HEK293 (cell line): ENCODE results near the gene HLA-DMB.

Source experiments
- CTCF ChIA-PET: fragments of 350-600 bp; formaldehyde crosslinking; extraction: SDS; loops from one replicate; lab custom pipeline; 2021; ENCODE audit warnings: antibody characterized with exemption; lab: Yijun Ruan, JAX
- POLR2A ChIA-PET: fragments of 300-600 bp; formaldehyde crosslinking; extraction: SDS; loops from one replicate; lab custom pipeline; 2020; ENCODE audit warnings: antibody characterized with exemption, inconsistent platforms; lab: Yijun Ruan, JAX
- H3K27ac ChIP-seq: fragments of 200-500 bp; sonication (Bioruptor generic); 2 replicates; pipeline ENCODE4 v1.5.1; 2014; ENCODE audit warnings: low read depth, low read length, control low read depth, inconsistent platforms; ENCODE audit errors: extremely low read depth
- H3K36me3 ChIP-seq, 2 experiments: fragments of 200-500 bp in 1 of 2; sonication (Bioruptor generic) in 1 of 2; 1 replicate in 1 of 2; 2 replicates in 1 of 2; pipeline ENCODE4 v1.5.1; 2014 to 2017; ENCODE audit warnings: inconsistent platforms in 2 of 2, low read length in 2 of 2; ENCODE audit not compliant: control insufficient read depth in 2 of 2, insufficient read depth in 1 of 2
- H3K4me1 ChIP-seq: fragments of 200-500 bp; sonication (Bioruptor generic); 2 replicates; pipeline ENCODE4 v1.5.1; 2014; ENCODE audit warnings: mild to moderate bottlenecking, low read length, inconsistent platforms; ENCODE audit not compliant: control insufficient read depth, insufficient read depth
- H3K4me3 ChIP-seq: 2 replicates; pipeline ENCODE4 v1.5.1; 2011; ENCODE audit warnings: low read depth, mild to moderate bottlenecking, control low read depth, low read length, moderate library complexity
- H3K9me3 ChIP-seq: fragments of 200-500 bp; sonication (Bioruptor generic); 2 replicates; pipeline ENCODE4 v1.5.1; 2014; ENCODE audit warnings: low read depth, low read length, inconsistent platforms; ENCODE audit not compliant: control insufficient read depth, insufficient read depth
- CTCF ChIP-seq: fragments of 450-650 bp; formaldehyde crosslinking; IDR thresholded peaks from 2 replicates; pipeline ENCODE4 v1.5.1; 2016; ENCODE audit warnings: missing biosample characterization, missing genetic modification characterization
- FEZF1 ChIP-seq: fragments of 450-650 bp; formaldehyde crosslinking; IDR thresholded peaks from 2 replicates; pipeline ENCODE4 v1.5.1; 2016; ENCODE audit warnings: missing biosample characterization, missing genetic modification characterization
- IKZF3 ChIP-seq: fragments of 450-650 bp; IDR thresholded peaks from 2 replicates; pipeline ENCODE4 v1.5.0; 2018; ENCODE audit warnings: missing biosample characterization, mild to moderate bottlenecking, missing genetic modification characterization, moderate library complexity
- KLF7 ChIP-seq: fragments of 450-650 bp; formaldehyde crosslinking; IDR thresholded peaks from 2 replicates; pipeline ENCODE4 v1.5.1; 2016; ENCODE audit warnings: missing biosample characterization, missing genetic modification characterization, borderline replicate concordance
- PRDM1 ChIP-seq: fragments of 450-650 bp; formaldehyde crosslinking; IDR thresholded peaks from 2 replicates; pipeline ENCODE4; 2016; ENCODE audit warnings: missing biosample characterization, missing genetic modification characterization
- SP2 ChIP-seq: fragments of 450-650 bp; formaldehyde crosslinking; IDR thresholded peaks from 2 replicates; pipeline ENCODE4 v1.5.1; 2016; ENCODE audit warnings: missing biosample characterization, missing genetic modification characterization
- ZFP37 ChIP-seq: fragments of 450-650 bp; formaldehyde crosslinking; IDR thresholded peaks from 2 replicates; pipeline ENCODE4 v1.5.1; 2016; ENCODE audit warnings: missing biosample characterization, missing genetic modification characterization
- ZIC2 ChIP-seq: fragments of 450-650 bp; formaldehyde crosslinking; IDR thresholded peaks from 2 replicates; pipeline ENCODE4 v1.5.1; 2016; ENCODE audit warnings: missing biosample characterization, missing genetic modification characterization
- ZNF10 ChIP-seq: fragments of 450-650 bp; formaldehyde crosslinking; IDR thresholded peaks from 2 replicates; pipeline ENCODE4 v1.5.1; 2017; ENCODE audit warnings: missing biosample characterization, missing genetic modification characterization
- ZNF121 ChIP-seq: fragments of 450-650 bp; formaldehyde crosslinking; IDR thresholded peaks from 2 replicates; pipeline ENCODE4 v1.5.1; 2016; ENCODE audit warnings: missing biosample characterization, missing genetic modification characterization
- ZNF155 ChIP-seq: fragments of 450-650 bp; formaldehyde crosslinking; IDR thresholded peaks from 2 replicates; pipeline ENCODE4 v1.5.1; 2016; ENCODE audit warnings: missing biosample characterization, missing genetic modification characterization
- ZNF19 ChIP-seq: fragments of 450-650 bp; formaldehyde crosslinking; IDR thresholded peaks from 2 replicates; pipeline ENCODE4; 2016; ENCODE audit warnings: missing biosample characterization, missing genetic modification characterization, low read depth
- ZNF202 ChIP-seq: fragments of 450-650 bp; formaldehyde crosslinking; IDR thresholded peaks from 2 replicates; pipeline ENCODE4 v1.5.1; 2016; ENCODE audit warnings: missing biosample characterization, missing genetic modification characterization, borderline replicate concordance
- ZNF24 ChIP-seq: fragments of 450-650 bp; formaldehyde crosslinking; IDR thresholded peaks from 2 replicates; pipeline ENCODE4 v1.5.1; 2016; ENCODE audit warnings: missing biosample characterization, missing genetic modification characterization
- ZNF280D ChIP-seq: fragments of 450-650 bp; formaldehyde crosslinking; IDR thresholded peaks from 2 replicates; pipeline ENCODE4 v1.5.1; 2016; ENCODE audit warnings: missing biosample characterization, missing genetic modification characterization
- ZNF366 ChIP-seq: fragments of 450-650 bp; formaldehyde crosslinking; conservative IDR thresholded peaks from 2 replicates; pipeline ENCODE4 v1.5.1; 2016; ENCODE audit warnings: missing biosample characterization, missing genetic modification characterization
- ZNF398 ChIP-seq: fragments of 450-650 bp; formaldehyde crosslinking; IDR thresholded peaks from 2 replicates; pipeline ENCODE4 v1.5.1; 2017; ENCODE audit warnings: missing biosample characterization, missing genetic modification characterization
- ZNF426 ChIP-seq: fragments of 450-650 bp; formaldehyde crosslinking; IDR thresholded peaks from 2 replicates; pipeline ENCODE4 v1.5.1; 2017; ENCODE audit warnings: missing biosample characterization, missing genetic modification characterization, mild to moderate bottlenecking, inconsistent platforms, moderate library complexity
- ZNF488 ChIP-seq: fragments of 450-650 bp; formaldehyde crosslinking; IDR thresholded peaks from 2 replicates; pipeline ENCODE4 v1.5.1; 2016; ENCODE audit warnings: missing biosample characterization, missing genetic modification characterization
- ZNF530 ChIP-seq: fragments of 450-650 bp; formaldehyde crosslinking; IDR thresholded peaks from 2 replicates; pipeline ENCODE4 v1.5.1; 2016; ENCODE audit warnings: low read depth, missing biosample characterization, missing genetic modification characterization
- ZNF558 ChIP-seq: fragments of 450-650 bp; formaldehyde crosslinking; IDR thresholded peaks from 2 replicates; pipeline ENCODE4 v1.5.1; 2016; ENCODE audit warnings: missing biosample characterization, missing genetic modification characterization
- ZNF654 ChIP-seq: fragments of 450-650 bp; formaldehyde crosslinking; IDR thresholded peaks from 2 replicates; pipeline ENCODE4 v1.5.1; 2016; ENCODE audit warnings: low read depth, missing biosample characterization, missing genetic modification characterization
- ZNF660 ChIP-seq: fragments of 450-650 bp; IDR thresholded peaks from 2 replicates; pipeline ENCODE4 v1.5.1; 2018; ENCODE audit warnings: missing biosample characterization, mild to moderate bottlenecking, missing genetic modification characterization
- ZNF747 ChIP-seq: fragments of 450-650 bp; formaldehyde crosslinking; IDR thresholded peaks from 2 replicates; pipeline ENCODE4 v1.5.1; 2016; ENCODE audit warnings: missing biosample characterization, missing genetic modification characterization
- ZNF776 ChIP-seq: fragments of 450-650 bp; formaldehyde crosslinking; IDR thresholded peaks from 2 replicates; pipeline ENCODE4 v1.5.0; 2017; ENCODE audit warnings: missing biosample characterization, missing genetic modification characterization, borderline replicate concordance
- ZSCAN4 ChIP-seq: fragments of 450-650 bp; formaldehyde crosslinking; IDR thresholded peaks from 2 replicates; pipeline ENCODE4 v1.5.1; 2017; ENCODE audit warnings: missing biosample characterization, missing genetic modification characterization

HLA-DMB gene

GRCh38 chr6:32933661-32934085 is 7.2 kb downstream of the HLA-DMB start:
- CTCF ChIA-PET, result interaction anchor here (0.6 to 7.1 kb wide), 51 partner anchors 10 to 748 kb away, joined by 3 to 250 read pairs (median 5); partner anchors contain the start of genes BRD2, HLA-DMA and TAP2
- POLR2A ChIA-PET, result interaction anchor here (0.5 to 1.8 kb wide), 8 partner anchors 19 to 835 kb away, joined by 3 to 37 read pairs (median 8); partner anchors contain the start of genes BRD2 and HLA-DMA
- no peaks in the 10 kb centered on the region for H3K4me1 ChIP-seq
- H3K4me3 ChIP-seq, result no peak overlapping the region
- H3K36me3 ChIP-seq, result no peaks in the 10 kb centered on the region
- H3K9me3 ChIP-seq, result no peaks in the 10 kb centered on the region
- H3K27ac ChIP-seq, result no peak overlapping the region
- TF ChIP-seq IKZF3 (tag by site-specific recombination), result peak; percentile 68
- TF ChIP-seq ZFP37 (tag by site-specific recombination), result no peak
- peak; percentile 56 for TF ChIP-seq ZNF654 (tag by site-specific recombination)
- TF ChIP-seq KLF7, result no peak
- TF ChIP-seq CTCF, result peak; percentile 37; the same call in 1 of the 2 replicates
- TF ChIP-seq ZNF366, result 0 out of 2 replicates have a peak, but pooled peaks have one; percentile 15

- no peaks in the 10 kb centered on the region for H3K4me1 ChIP-seq
- H3K9me3 ChIP-seq, result no peaks in the 10 kb centered on the region
- H3K4me3 ChIP-seq, result no peak overlapping the region
- ChIA-PET POLR2A (interaction anchor here (0.5 to 1.3 kb wide), 3 partner anchors 38 to 584 kb away, joined by 3 to 5 read pairs (median 4); no protein-coding TSS in a partner anchor), CTCF (interaction anchor here (0.5 to 7.1 kb wide), 19 partner anchors 9 to 215 kb away, joined by 3 to 250 read pairs (median 9); partner anchors contain the start of genes BRD2, HLA-DMA and TAP2)
- H3K27ac ChIP-seq, result no peak overlapping the region
- H3K36me3 ChIP-seq, result no peaks in the 10 kb centered on the region
- TF ChIP-seq FEZF1 (tag by site-specific recombination) (no peak), ZNF280D (tag by site-specific recombination) (no peak), ZSCAN4 (tag by site-specific recombination) (peak; percentile 67), PRDM1 (tag by site-specific recombination) (peak; percentile 88), ZNF747 (tag by site-specific recombination) (no peak), ZNF121 (tag by site-specific recombination) (no peak), ZNF155 (tag by site-specific recombination) (no peak), ZNF530 (tag by site-specific recombination) (no peak), ZNF19 (tag by site-specific recombination) (no peak), ZNF488 (tag by site-specific recombination) (no peak), ZNF10 (tag by site-specific recombination) (no peak), ZIC2 (tag by site-specific recombination) (no peak), ZNF776 (no peak), ZNF202 (tag by site-specific recombination) (no peak), ZNF398 (tag by site-specific recombination) (0 out of 2 replicates have a peak, but pooled peaks have one; percentile 17), ZNF558 (tag by site-specific recombination) (no peak), SP2 (tag by site-specific recombination) (no peak), ZNF24 (tag by site-specific recombination) (no peak), ZNF426 (no peak), ZNF660 (tag by site-specific recombination) (no peak)
Observed at GRCh38 chr6:32932132-32932868, 8.5 kb downstream of the HLA-DMB start.
